ENCODE measurements around the gene EHD4. TPM values are rescaled to one million over a fixed set of nuclear protein-coding genes. Genes with fewer than 3 reads are reported as not detected.

EHD4 gene
- total and polyA plus RNA-seq, 9 donors, result 8.8 to 23.3 (median 13.7) TPM

DNA sequence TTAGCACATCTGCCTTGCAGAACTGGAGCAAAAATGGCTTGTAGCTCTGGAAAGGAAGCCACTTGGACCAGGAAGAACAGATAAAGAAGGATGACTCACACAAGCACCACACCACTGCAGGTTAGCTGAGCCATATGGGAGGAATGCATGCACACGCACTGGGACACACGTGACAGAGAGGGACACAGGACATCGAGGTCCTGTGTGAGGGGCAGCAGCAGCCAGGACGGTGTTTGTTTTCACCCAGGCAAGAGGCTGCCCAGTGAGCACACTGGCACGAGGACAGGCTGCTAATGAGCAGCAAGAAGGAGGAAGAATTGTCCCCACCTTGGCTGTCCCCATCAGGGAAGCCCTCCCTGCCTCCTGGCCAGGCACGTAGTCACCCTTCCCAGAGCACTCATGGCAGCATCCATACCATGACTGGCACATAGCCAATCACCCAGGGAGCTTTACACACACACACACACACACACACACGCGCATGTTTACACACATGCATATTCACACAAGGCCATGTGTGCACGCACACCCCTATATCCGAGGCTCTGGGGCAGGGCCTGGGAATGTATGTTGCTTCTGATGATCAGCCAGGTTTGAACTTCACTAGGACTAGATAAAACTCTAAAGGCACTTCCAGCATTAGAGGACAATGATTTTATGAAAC lies 54.5 kb downstream of the EHD4 start:
- Histone ChIP-seq H3K4me1 (ENCODE audit: insufficient read depth) (peaks cover 31% of the 10 kb centered on the region), H3K36me3 (no peaks in the 10 kb centered on the region), H3K4me3 (no peak overlapping the region), H3K27me3 (no peaks in the 10 kb centered on the region), H3K9me3 (no peaks in the 10 kb centered on the region), H3K27ac (peak overlapping the region in 1 of 2 donors; percentile 15)
- TF ChIP-seq, protein P1, sequence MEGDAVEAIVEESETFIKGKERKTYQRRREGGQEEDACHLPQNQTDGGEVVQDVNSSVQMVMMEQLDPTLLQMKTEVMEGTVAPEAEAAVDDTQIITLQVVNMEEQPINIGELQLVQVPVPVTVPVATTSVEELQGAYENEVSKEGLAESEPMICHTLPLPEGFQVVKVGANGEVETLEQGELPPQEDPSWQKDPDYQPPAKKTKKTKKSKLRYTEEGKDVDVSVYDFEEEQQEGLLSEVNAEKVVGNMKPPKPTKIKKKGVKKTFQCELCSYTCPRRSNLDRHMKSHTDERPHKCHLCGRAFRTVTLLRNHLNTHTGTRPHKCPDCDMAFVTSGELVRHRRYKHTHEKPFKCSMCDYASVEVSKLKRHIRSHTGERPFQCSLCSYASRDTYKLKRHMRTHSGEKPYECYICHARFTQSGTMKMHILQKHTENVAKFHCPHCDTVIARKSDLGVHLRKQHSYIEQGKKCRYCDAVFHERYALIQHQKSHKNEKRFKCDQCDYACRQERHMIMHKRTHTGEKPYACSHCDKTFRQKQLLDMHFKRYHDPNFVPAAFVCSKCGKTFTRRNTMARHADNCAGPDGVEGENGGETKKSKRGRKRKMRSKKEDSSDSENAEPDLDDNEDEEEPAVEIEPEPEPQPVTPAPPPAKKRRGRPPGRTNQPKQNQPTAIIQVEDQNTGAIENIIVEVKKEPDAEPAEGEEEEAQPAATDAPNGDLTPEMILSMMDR (IDR thresholded peaks at IDR 0.05), result no peak
- TF ChIP-seq POLR2A (IDR thresholded peaks at IDR 0.05) (no peak), EP300 (IDR thresholded peaks at IDR 0.05) (no peak)
- WGBS, 3 donors, result 52 to 55% (median 55%) methylated on average over 10 of the region's 10 CpGs
- peak in 1 of 5 donors; percentile 37 for DNase-seq
- intact Hi-C loops (cut with DNase I), result loop anchor here in 1 of 4 donors (10.0 kb wide), 1 partner anchor 143 kb away; the partner anchor contains the start of gene MAPKBP1

DNA sequence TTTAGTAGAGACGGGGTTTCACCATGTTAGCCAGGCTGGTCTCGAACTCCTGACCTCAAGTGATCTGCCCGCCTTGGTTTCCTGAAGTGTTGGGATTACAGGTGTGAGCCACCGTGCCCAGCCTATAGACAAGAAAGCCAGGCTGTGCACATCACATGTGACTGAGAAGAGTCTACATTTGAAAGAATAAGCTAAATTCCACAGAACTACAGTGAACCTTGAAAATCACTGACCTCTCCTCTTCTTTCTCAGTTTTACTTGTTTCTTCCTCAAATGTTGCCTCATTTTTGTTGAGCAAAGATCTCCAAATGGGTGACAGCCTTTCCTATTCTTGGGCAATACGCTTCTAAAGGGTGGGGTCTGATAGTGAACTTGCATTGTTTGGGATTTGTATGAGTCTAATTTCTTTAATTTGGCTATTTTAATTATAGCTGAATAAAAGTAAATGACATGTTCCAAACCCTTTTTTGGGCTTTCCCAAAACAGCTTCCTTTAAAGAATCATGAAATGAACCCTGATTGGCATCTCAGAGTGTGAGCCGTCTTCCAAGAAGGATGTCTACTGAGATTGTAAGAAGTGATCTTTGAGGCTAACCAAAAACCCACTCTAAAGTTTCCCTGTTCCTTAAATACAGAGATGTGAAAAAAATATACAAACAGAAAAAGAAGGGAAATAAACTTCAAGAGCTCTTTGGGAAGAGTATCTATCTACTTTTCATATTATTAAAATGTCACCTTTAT lies 56.9 kb downstream of the EHD4 start:
- TF ChIP-seq EP300 (IDR thresholded peaks at IDR 0.05), result no peak
- no peak for TF ChIP-seq POLR2A (IDR thresholded peaks at IDR 0.05)
- TF ChIP-seq, protein P1 (IDR thresholded peaks at IDR 0.05), result no peak
- no peaks in the 10 kb centered on the region for H3K36me3 ChIP-seq
- DNase-seq, result no peak
- no peaks in the 10 kb centered on the region for H3K27me3 ChIP-seq
- no peaks in the 10 kb centered on the region for H3K9me3 ChIP-seq
- 93 to 95% (median 95%) methylated on average over 6 of the region's 6 CpGs for WGBS, 3 donors
- H3K4me3 ChIP-seq, result no peak overlapping the region
- intact Hi-C loops (cut with DNase I), result loop anchor here in 1 of 4 donors (10.0 kb wide), 1 partner anchor 141 kb away; the partner anchor contains the start of gene MAPKBP1
- H3K27ac ChIP-seq, result no peak overlapping the region
- peaks cover 22% of the 10 kb centered on the region for H3K4me1 ChIP-seq (ENCODE audit: insufficient read depth)

DNA sequence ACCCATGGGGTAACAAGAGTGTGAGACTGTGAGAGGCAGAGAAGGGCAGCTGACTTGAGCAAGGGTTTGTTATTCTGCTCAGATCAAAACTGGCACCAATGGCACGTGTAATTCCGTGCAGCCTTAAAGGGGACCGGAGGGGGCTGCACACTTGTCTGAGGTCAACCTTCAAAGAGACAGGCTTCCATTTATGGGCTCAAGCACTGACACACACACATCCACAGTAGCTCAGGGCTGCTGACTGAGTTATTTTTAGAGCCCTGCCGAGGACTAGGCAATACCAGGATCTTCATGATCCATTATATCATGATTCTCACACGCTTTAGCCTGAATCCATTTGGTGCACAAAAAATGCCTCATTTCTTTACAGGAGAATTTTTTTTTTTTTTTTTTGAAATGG lies 57.9 kb downstream of the EHD4 start:
- Histone ChIP-seq H3K27ac (no peak overlapping the region), H3K36me3 (no peaks in the 10 kb centered on the region), H3K4me1 (ENCODE audit: insufficient read depth) (peaks cover 16% of the 10 kb centered on the region), H3K4me3 (no peak overlapping the region), H3K27me3 (no peaks in the 10 kb centered on the region), H3K9me3 (no peaks in the 10 kb centered on the region)
- intact Hi-C loops (cut with DNase I), result loop anchor here in 1 of 4 donors (10.0 kb wide), 1 partner anchor 140 kb away; the partner anchor contains the start of gene MAPKBP1
- no peak for DNase-seq
- TF ChIP-seq POLR2A (IDR thresholded peaks at IDR 0.05) (no peak), EP300 (IDR thresholded peaks at IDR 0.05) (no peak)
- TF ChIP-seq, protein P1 (IDR thresholded peaks at IDR 0.05), result no peak
- WGBS, 3 donors, result 67 to 86% (median 82%) methylated on average over 5 of the region's 5 CpGs

DNA sequence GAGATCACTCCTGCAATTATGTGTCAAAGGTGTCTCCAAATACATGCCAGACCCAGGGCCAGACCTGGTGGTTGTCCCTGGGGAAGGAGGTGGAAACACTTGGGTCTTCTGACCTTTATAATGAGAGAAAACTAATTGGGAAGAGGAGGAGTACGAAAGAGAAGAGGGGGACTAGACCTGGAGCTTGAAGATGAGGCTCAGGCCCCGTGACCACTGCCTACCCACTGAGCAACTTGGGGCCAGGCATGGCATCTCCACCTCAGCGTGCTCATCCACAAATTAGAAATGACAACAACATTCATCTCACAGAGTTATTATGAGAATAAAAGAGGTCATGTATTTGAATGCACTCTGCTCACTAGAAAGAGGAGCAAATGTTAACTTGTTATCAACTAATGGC lies 59.1 kb downstream of the EHD4 start:
- Histone ChIP-seq H3K27ac (no peak overlapping the region), H3K27me3 (no peaks in the 10 kb centered on the region), H3K9me3 (no peaks in the 10 kb centered on the region), H3K36me3 (no peaks in the 10 kb centered on the region), H3K4me3 (no peak overlapping the region), H3K4me1 (ENCODE audit: insufficient read depth) (peaks cover 7% of the 10 kb centered on the region)
- TF ChIP-seq, protein P1 (IDR thresholded peaks at IDR 0.05), result no peak
- TF ChIP-seq POLR2A (IDR thresholded peaks at IDR 0.05), result no peak
- TF ChIP-seq EP300 (IDR thresholded peaks at IDR 0.05), result no peak
- WGBS, 3 donors, result 73 to 92% (median 92%) methylated on average over 3 of the region's 3 CpGs
- intact Hi-C loops (cut with DNase I), result loop anchor here in 1 of 4 donors (10.0 kb wide), 1 partner anchor 138 kb away; the partner anchor contains the start of gene MAPKBP1
- no peak for DNase-seq

Measured in ovary (tissue), 9 donors.